Loucy (cell line): ENCODE data around the gene TMEM201.

Experiments used
- CTCF ChIP-seq: fragments of 200-600 bp; sonication (generic); conservative IDR thresholded peaks from 2 replicates; pipeline ENCODE4 v1.5.1; 2014; ENCODE audit warnings: mild to moderate bottlenecking, antibody characterized with exemption, low read length
- EZH2phosphoT487 ChIP-seq: fragments of 200-600 bp; IDR thresholded peaks from 2 replicates; pipeline ENCODE4 v1.6.1; 2018; ENCODE audit warnings: antibody characterized with exemption, mild to moderate bottlenecking, moderate library complexity, borderline replicate concordance

- no peak for TF ChIP-seq CTCF
- TF ChIP-seq EZH2phosphoT487, result no peak
Observed at GRCh38 chr1:9561429-9561828, 27.3 kb upstream of the TMEM201 start.
